UCSD-AML1 (cell line): ENCODE measurements around the gene KCNAB1.
A peak's percentile ranks its signal among the peaks of the same experiment; 100 is the strongest.

Experiments
- DNase-seq: peaks from one replicate; lab custom pipeline; 2025; ENCODE audit not compliant: unreplicated experiment; lab: John Stamatoyannopoulos, UW

Gene KCNAB1

DNA sequence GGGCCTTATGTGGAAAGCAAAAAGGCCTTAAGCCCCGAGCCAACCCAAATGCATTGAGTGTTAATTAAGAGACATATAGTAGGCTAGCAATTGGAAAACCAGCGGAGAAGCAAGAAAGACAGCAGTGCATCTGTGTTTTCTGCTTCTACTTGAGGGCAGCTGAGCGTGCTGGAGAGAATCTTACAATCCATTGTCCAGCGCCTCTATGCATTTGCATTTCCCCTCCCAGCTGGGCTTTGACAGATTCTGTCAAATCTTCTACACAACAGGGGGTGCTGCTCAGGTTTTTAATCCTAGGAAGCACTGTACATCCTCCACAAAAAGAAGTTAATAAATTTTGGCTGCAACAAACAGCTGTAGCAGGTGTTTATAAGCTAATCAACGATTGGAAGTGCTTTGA lies 410.6 kb downstream of the KCNAB1 start:
- no peak for DNase-seq

- no peak for DNase-seq
These were observed 412.4 kb downstream of the KCNAB1 start for GRCh38 chr3:156532730-156533129.

GRCh38 chr3:156533205-156533604 lies 412.8 kb downstream of the KCNAB1 start:
- DNase-seq: no peak

DNA sequence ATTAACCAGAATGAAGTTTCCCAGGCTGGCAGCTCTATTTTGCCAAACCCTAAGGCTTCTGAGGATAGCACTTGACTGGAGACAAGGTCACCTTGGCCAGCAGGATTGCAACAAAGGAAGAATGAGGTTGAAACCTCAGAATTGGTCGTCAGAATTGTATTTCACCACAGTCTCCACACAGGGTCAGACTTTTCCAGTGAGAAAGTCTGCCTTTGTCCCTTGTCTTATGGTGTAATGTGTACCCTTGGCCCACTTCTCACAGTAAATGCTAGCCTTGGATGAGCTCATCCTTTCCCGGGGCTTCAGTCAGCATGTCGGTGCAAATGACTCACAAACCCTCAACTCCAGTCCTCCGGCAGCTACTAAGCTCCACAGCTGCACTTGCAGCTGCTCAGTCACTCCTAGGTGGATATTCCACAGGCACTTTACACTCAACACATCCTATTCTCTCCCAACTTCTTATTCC lies 414.8 kb downstream of the KCNAB1 start:
- DNase-seq: peak; percentile 15

GRCh38 chr3:156535798-156536197 lies 415.4 kb downstream of the KCNAB1 start:
- DNase-seq: no peak

DNA sequence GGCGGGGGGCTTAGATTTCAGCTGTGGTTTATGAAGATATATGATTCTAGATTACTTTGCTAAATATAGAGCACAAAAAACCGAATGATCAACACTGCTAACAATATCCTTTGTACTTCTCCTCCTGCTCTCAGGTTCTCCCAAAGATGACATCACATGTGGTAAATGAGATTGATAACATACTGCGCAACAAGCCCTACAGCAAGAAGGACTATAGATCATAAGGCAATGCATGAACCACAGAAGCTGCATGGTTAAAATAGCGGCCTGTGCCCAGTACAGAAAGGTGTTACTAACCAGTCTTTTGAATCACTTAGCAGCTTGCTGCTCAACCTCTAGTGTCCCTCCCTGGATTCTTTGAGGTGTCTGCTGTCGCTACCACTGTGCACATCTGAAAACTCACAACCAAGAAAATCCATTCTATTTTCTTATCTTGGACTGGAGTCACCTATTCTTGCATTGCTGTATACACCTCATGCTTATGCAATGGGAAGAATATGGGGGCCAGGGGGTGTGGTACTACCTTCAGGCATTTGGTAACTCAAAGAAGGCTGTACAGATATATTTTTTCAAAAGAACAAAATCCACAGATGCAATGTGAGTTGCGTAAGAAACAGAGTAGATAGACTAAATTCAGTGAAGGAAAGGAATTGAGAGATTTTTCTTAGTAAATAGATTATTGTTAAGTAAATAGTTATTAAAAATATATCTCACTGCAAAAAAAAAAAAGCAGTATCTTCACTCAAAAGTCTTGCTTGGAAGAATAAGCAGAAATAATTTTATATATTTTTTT lies 416.3 kb downstream of the KCNAB1 start:
- no peak for DNase-seq

DNA sequence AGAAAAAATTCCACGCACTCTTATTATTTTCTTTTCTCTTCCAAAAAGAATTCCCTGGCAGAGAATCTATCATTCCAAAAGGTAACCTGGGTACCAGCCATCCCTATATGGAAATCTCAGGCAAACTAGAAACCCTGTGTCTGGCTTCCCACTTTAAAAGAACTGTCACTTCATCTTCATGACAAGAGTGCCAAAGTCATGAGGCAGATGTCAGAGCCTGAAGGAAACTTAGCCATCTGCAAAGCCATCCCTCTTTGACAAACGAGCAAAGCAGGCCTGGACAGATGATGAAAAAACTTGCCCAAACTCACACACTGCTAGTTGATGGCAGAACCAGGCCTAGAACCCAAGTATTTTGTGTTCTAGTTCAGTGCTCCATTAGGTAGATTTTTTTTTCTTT lies 418.7 kb downstream of the KCNAB1 start:
- no peak for DNase-seq

DNA sequence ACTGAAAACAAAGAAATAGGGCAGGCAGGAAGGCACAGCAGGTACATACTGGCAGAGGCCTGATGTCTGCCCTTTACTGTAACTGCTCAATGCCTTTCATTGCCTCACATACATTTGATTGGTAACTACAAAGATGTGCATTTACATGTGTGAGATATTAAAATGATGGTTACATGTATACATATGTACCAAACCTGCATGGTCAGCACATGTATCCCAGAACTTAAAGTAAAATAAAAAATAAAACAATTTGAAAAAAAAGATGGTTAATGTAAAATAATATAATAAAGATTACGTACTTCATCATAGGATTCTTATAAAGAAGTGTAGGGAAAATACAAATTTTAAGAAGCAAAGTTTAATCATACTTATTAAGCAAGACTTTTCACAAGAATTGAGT lies 419.4 kb downstream of the KCNAB1 start:
- no peak for DNase-seq

DNA sequence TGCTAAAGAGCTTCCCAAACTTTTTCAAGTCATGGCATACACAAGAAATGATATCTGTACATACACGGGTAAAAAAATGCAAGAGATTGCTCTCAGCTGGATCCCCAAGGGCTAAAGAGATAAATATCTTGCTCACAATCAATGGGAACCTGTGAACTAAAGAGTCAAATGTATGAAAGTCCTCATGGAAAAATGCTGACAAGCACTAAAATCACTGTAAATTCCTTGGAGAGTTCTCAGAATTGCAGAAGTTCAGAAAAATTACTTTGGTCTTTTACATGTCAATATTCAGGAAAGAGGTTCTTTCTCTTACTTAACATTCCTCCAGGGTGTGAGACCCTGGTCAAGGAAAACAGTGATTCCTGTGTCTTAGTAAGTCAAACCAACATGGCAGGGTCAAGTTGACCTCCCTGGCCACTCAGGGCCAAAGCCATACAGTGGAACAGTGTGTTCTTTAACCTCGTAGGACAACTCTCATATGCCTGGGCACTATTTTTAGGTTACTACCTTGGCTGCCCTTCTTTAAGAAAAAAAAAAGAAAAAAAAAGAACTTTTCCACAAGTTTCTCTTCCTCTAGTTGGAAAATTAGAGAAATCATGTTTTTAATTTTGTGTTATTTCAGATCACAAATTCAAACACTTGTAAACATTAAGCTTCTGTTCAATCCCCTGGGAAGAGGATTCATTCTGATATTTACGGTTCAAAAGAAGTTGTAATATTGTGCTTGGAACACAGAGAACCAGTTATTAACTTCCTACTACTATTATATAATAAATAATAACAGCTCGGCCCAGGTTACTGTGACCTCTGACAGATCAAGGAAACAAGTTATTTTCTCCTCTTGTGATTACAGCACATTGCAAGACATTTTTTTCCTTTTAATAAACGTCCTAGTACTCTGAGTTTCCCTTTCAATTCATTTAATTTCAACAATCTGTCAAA lies 422.0 kb downstream of the KCNAB1 start:
- no peak for DNase-seq

DNA sequence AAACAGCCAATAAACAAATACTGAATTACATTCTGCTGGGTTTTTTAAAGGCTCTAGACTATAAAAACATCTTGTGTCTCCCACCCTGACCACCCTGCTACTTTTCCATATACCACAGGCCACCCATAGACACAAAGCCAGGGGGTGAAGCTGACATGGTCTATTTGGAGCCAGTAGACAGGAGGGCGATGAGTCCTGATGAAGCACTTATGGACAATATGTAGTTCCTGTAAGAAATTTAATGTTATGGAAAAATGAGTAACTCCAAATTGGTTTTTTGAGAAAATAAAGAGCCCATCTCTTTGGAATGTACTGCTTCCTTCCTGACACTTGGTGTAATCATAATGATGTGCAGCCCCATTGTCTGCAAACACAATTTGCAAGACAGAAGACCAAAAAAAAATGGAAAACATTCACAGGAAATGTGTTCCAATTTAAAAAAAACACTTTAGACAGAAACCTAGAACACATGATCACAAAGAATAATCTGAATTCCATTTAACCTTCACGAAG lies 422.7 kb downstream of the KCNAB1 start:
- DNase-seq: no peak

GRCh38 chr3:156547637-156548036 lies 427.3 kb downstream of the KCNAB1 start:
- DNase-seq: no peak

GRCh38 chr3:156548041-156548687 lies 427.8 kb downstream of the KCNAB1 start:
- no peak for DNase-seq

GRCh38 chr3:156548902-156549301 lies 428.5 kb downstream of the KCNAB1 start:
- DNase-seq: no peak

DNA sequence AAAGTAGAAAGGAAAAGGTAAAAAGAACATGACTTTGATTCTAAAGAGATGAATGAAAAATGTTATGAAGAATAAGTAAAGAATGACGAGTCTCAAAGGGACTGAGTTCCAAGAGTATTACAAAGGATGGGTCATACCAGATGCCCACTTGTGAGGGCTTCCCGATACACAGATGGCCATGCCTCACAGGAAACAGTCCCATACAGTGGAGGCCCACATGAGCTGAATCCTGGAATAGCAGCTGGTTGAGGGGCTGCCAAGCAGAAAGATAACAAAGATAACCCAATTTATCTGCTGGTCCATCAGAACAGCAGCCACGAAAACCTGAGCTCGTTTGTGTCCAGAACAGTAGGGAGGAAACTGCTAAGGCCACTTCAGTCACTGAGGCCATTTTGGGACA lies 430.9 kb downstream of the KCNAB1 start:
- no peak for DNase-seq

- DNase-seq: no peak
These were observed 431.4 kb downstream of the KCNAB1 start for GRCh38 chr3:156551746-156552145.

- no peak for DNase-seq
These were observed 432.6 kb downstream of the KCNAB1 start for GRCh38 chr3:156552973-156553372.

DNA sequence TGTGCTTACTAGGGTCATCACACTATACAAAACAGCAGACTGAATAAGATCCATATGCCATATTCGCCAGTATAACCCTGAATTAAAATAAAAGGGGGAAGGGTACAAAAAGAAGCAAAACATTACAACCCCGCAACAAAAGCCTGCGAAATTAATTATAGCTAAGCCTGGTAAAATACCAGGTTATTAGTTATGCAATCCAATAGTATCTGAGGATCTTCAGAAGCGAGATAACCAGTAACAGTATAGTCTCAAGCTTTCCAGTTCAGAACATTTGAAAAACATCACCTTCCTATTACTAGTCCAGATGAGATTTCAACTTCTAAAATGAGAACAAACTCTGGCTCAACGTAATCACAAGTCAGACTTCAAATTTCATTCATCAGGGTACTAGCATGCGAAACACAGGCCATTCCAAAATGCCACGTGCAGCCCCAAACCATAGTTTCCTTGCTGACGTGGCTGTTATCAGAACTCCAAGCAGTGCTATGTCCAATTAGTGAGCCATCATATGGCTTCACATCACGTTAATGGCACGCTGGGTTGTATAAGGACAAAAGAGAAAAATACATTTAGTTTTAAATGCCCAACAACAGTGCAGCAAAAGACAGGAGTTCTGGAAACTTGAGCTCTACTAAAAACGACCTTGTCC lies 433.5 kb downstream of the KCNAB1 start:
- DNase-seq: no peak

GRCh38 chr3:156554515-156554841 lies 434.1 kb downstream of the KCNAB1 start:
- no peak for DNase-seq

GRCh38 chr3:156554842-156555687 lies 434.7 kb downstream of the KCNAB1 start, which contains the start of gene SSR3:
TSS of gene SSR3 (minus strand) at chr3:156555117. CDS start at chr3:156555089, 28 bp downstream.
- DNase-seq: peak; percentile 98

GRCh38 chr3:156558389-156558788 lies 438.0 kb downstream of the KCNAB1 start:
- DNase-seq: no peak
